Breast epithelium (tissue), 3 donors: ENCODE data around the gene GRIK1.

ENCODE experiments used
- POLR2A ChIP-seq: fragments of 450-650 bp; IDR thresholded peaks from one replicate; pipeline ENCODE4 v1.6.1; 2016; ENCODE audit warnings: antibody characterized with exemption, mild to moderate bottlenecking, moderate library complexity
- TF ChIP-seq, protein P1 (sequence below), 3 donors: fragments of 450-650 bp; IDR thresholded peaks; one replicate each; pipeline ENCODE4 v1.5.1; 2016 to 2017; ENCODE audit warnings: antibody characterized with exemption in 3 of 3, mild to moderate bottlenecking in 3 of 3, moderate library complexity in 3 of 3

DNA sequence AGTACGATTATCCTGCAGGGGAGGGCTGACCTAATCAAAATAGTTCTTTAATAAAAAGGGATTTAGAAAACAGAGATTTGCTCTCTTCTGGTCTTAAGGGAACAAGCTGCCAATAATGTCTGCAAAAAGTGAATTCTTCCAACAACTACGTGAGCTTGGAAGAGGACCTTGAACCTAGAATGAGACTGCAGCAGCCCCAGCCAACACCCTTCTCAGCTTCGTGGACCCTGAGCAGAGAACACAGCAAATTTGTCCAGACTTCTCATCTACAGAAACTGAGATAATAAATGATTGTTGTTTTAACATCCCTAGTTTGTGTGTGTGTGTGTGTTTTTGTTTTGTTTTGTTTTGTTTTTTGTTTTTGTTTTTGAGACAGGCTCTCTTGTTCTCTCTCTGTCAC lies 309.4 kb downstream of the GRIK1 start:
- TF ChIP-seq, protein P1, sequence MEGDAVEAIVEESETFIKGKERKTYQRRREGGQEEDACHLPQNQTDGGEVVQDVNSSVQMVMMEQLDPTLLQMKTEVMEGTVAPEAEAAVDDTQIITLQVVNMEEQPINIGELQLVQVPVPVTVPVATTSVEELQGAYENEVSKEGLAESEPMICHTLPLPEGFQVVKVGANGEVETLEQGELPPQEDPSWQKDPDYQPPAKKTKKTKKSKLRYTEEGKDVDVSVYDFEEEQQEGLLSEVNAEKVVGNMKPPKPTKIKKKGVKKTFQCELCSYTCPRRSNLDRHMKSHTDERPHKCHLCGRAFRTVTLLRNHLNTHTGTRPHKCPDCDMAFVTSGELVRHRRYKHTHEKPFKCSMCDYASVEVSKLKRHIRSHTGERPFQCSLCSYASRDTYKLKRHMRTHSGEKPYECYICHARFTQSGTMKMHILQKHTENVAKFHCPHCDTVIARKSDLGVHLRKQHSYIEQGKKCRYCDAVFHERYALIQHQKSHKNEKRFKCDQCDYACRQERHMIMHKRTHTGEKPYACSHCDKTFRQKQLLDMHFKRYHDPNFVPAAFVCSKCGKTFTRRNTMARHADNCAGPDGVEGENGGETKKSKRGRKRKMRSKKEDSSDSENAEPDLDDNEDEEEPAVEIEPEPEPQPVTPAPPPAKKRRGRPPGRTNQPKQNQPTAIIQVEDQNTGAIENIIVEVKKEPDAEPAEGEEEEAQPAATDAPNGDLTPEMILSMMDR (IDR thresholded peaks at IDR 0.05), result no peak
- no peak for TF ChIP-seq POLR2A
